ENCODE data around the gene ZFYVE21. TPM values are rescaled to one million over a fixed set of nuclear protein-coding genes. Genes with fewer than 3 reads are reported as not detected.

ZFYVE21 gene
- total RNA-seq, 1 experiment from 2014 or later, result 49.7 TPM

DNA sequence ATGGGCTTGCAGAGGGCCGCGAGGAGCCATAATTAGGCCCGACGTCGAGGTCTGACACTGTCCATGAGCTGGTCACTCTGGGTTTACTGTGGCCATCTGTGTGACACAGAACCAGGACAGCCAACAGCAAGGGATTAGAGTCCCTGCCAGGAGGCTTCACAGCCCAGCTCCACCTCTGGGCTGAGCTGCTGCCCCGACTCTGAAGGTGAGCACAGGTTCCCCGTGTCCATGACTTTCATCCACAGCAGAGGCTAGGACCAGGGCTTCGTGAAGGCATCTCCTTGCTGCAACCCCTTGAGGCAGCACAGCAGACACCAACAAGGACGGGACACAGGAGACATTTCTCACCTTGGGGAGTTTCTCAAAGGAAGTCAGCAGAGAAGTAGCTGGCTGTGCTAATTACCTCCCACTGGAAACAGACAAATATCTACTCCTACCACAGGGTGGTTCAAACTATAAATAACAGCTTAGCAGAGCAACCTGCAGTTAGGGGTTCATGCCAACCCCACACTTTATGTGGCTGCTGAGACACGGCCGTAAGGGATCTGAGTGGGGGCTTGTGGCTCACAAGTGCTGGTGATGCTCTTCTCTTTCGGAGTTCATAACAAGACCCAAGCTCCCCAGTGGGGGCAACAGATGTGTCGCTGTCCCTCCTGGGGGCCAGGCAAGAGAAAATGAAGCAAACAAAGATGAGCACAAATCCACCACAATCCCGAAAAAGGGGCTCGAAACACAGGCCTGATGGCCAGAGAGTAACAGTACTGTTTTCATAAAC is 29.2 kb downstream of the ZFYVE21 start:
- H3K56ac ChIP-seq (ENCODE audit: insufficient read length, low read depth, low read length), result no peak overlapping the region
- H3K36me3 Mint-ChIP-seq (ENCODE audit: insufficient read depth in 1 of 3, low read depth in 3 of 3), result peaks cover under 1 to 7% (median 6%) of the 10 kb centered on the region in 3 experiments; a peak in 6 of 7 replicates
- no CpG with 5 or more reads among the region's 15 CpGs for WGBS (ENCODE audit: extremely low coverage, insufficient read length, low lambda C conversion rate)
- H3K9me3 ChIP-seq (ENCODE audit: control insufficient read depth, low read depth, low read length), result no peaks in the 10 kb centered on the region
- no peaks in the 10 kb centered on the region for H3K79me1 ChIP-seq (ENCODE audit: insufficient read depth, low read depth, low read length, poor library complexity, severe bottlenecking)
- H4K5ac ChIP-seq (ENCODE audit: insufficient read length, low read depth, low read length), result no peak overlapping the region
- H2AFZ ChIP-seq (ENCODE audit: low read length), result no peak overlapping the region
- no peak overlapping the region for H3K4ac ChIP-seq (ENCODE audit: low read depth, low read length)
- no peaks in the 10 kb centered on the region for H3K23me2 ChIP-seq (ENCODE audit: insufficient read length, low read depth, low read length, poor library complexity, severe bottlenecking)
- H2BK20ac ChIP-seq (ENCODE audit: low read depth, low read length, poor library complexity, severe bottlenecking), result no peak overlapping the region
- no peak overlapping the region for H3K18ac ChIP-seq (ENCODE audit: insufficient read length, low read depth, low read length)
- H3K27ac ChIP-seq (ENCODE audit: insufficient read length, low read depth, low read length), result no peak overlapping the region
- peaks cover 11 to 14% of the 10 kb centered on the region in 2 experiments for H3K4me1 Mint-ChIP-seq
- no peak overlapping the region for H3T11ph ChIP-seq (ENCODE audit: low read length)
- no peak overlapping the region for H2BK15ac ChIP-seq (ENCODE audit: low read depth, low read length)
- no peaks in the 10 kb centered on the region for H3K79me2 ChIP-seq (ENCODE audit: insufficient read depth, low read length)
- H3K27ac Mint-ChIP-seq, result no peak overlapping the region
- H3K27me3 Mint-ChIP-seq (ENCODE audit: low read depth), result no peaks in the 10 kb centered on the region
- H4K8ac ChIP-seq (replicated peaks; ENCODE audit: insufficient read length, low read depth, low read length), result no peak overlapping the region
- no peak overlapping the region for H3K14ac ChIP-seq (ENCODE audit: insufficient read depth, low read length)
- H3K9ac ChIP-seq (ENCODE audit: extremely low read depth, insufficient read length, low read length), result no peak overlapping the region
- no peak overlapping the region for H3K23ac ChIP-seq (ENCODE audit: insufficient read length, low read depth, low read length)
- H2BK12ac ChIP-seq (ENCODE audit: insufficient read length, low read depth, low read length), result no peak overlapping the region
- no peak overlapping the region for H3K4me2 ChIP-seq (ENCODE audit: insufficient read depth, insufficient read length, low read length)
- H3K4me1 ChIP-seq (ENCODE audit: insufficient read depth, low read length), result peaks cover 6% of the 10 kb centered on the region; the same call in 1 of the 2 replicates
- H3K9me3 Mint-ChIP-seq, result no peaks in the 10 kb centered on the region
- H3K4me3 Mint-ChIP-seq, result no peak overlapping the region
- H2BK5ac ChIP-seq (ENCODE audit: insufficient read length, low read length), result no peak overlapping the region
- no peaks in the 10 kb centered on the region; the same call in 1 of the 2 replicates for H3K27me3 ChIP-seq (ENCODE audit: insufficient read depth, low read length)
- no peaks in the 10 kb centered on the region for H4K20me1 ChIP-seq (ENCODE audit: control insufficient read depth, insufficient read depth, insufficient read length)
- H2AK5ac ChIP-seq (ENCODE audit: insufficient read length, low read length), result no peak overlapping the region
- no peak overlapping the region for H4K91ac ChIP-seq (ENCODE audit: insufficient read length, low read depth, low read length)
- no peak for DNase-seq
- TF ChIP-seq, protein P1, sequence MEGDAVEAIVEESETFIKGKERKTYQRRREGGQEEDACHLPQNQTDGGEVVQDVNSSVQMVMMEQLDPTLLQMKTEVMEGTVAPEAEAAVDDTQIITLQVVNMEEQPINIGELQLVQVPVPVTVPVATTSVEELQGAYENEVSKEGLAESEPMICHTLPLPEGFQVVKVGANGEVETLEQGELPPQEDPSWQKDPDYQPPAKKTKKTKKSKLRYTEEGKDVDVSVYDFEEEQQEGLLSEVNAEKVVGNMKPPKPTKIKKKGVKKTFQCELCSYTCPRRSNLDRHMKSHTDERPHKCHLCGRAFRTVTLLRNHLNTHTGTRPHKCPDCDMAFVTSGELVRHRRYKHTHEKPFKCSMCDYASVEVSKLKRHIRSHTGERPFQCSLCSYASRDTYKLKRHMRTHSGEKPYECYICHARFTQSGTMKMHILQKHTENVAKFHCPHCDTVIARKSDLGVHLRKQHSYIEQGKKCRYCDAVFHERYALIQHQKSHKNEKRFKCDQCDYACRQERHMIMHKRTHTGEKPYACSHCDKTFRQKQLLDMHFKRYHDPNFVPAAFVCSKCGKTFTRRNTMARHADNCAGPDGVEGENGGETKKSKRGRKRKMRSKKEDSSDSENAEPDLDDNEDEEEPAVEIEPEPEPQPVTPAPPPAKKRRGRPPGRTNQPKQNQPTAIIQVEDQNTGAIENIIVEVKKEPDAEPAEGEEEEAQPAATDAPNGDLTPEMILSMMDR (conservative IDR thresholded peaks at IDR 0.05), result no peak
- H2BK120ac ChIP-seq (ENCODE audit: low read depth, low read length, poor library complexity, severe bottlenecking), result no peak overlapping the region
